Esophagus squamous epithelium (tissue), 5 donors: ENCODE data around the gene GABBR2. TPM values are rescaled to one million over a fixed set of nuclear protein-coding genes. Genes with fewer than 3 reads are reported as not detected.

Experiments used
- DNase-seq: peaks from one replicate; lab custom pipeline; 2025; lab: John Stamatoyannopoulos, UW
- H3K27ac ChIP-seq, 4 donors: fragments of 200-600 bp; sonication (generic); one replicate each; pipeline ENCODE4 v1.5.1; 2016 to 2019; ENCODE audit warnings: mild to moderate bottlenecking in 1 of 4
- H3K27me3 ChIP-seq, 4 donors: fragments of 200-600 bp; sonication (generic); 1 replicate in 3 of 4; 2 replicates in 1 of 4; pipeline versions ENCODE4 v1.5.1 to v1.6.0; 2017 to 2021; ENCODE audit warnings: antibody characterized with exemption in 1 of 4
- H3K36me3 ChIP-seq, 3 donors: fragments of 200-600 bp; sonication (generic); one replicate each; pipeline ENCODE4 v1.5.1; 2016 to 2019
- H3K4me1 ChIP-seq, 3 donors: fragments of 200-600 bp; sonication (generic); one replicate each; pipeline ENCODE4 v1.5.1; 2017 to 2019
- H3K4me3 ChIP-seq, 4 donors: fragments of 200-600 bp; sonication (generic); 1 replicate in 3 of 4; 2 replicates in 1 of 4; pipeline ENCODE4 v1.5.1; 2016 to 2019; ENCODE audit warnings: mild to moderate bottlenecking in 2 of 4, moderate library complexity in 1 of 4
- H3K9me3 ChIP-seq, 3 donors: fragments of 200-600 bp; sonication (generic); one replicate each; pipeline ENCODE4 v1.5.1; 2016 to 2019
- CTCF ChIP-seq, 6 experiments: fragments of 450-650 bp in 4 of 6; fragments of 200-600 bp in 2 of 6; sonication (generic) in 2 of 6; IDR thresholded peaks; one replicate each; pipeline ENCODE4 v1.5.1; 2016 to 2019; ENCODE audit warnings: antibody characterized with exemption in 6 of 6, mild to moderate bottlenecking in 4 of 6, moderate library complexity in 4 of 6
- POLR2A ChIP-seq, 4 donors: fragments of 450-650 bp; IDR thresholded peaks; one replicate each; pipeline ENCODE4 v1.6.1; 2017; ENCODE audit warnings: antibody characterized with exemption in 4 of 4, mild to moderate bottlenecking in 4 of 4, moderate library complexity in 3 of 4
- WGBS, 2 donors: methylation state at CpG; one replicate each; pipeline ENCODE4 v1.1.5; 2018; 5-methylcytosine and 5-hydroxymethylcytosine counted together
- intact Hi-C: fragments of 100-400 bp; cut with DNase I; formaldehyde crosslinking; loops from one replicate; pipeline ENCODE4 v1.15.0; 2022
- total RNA-seq, 4 donors: library from RNA; depleted of rRNA; stranded (reverse); fragments of >200 nt; gene quantifications; one replicate each; pipeline ENCODE4 v1.1.0, GENCODE V29; 2016
- donor health status: DM: yes; HTN: yes; CAD: no.

The GABBR2 gene
- total RNA-seq, 4 donors from 2014 or later: not detected

GRCh38 chr9:98612061-98612752 lies 96.5 kb downstream of the GABBR2 start:
- no peak overlapping the region for H3K27ac ChIP-seq

GRCh38 chr9:98611319-98611718 lies 97.4 kb downstream of the GABBR2 start:
- Histone ChIP-seq H3K27me3 (no peaks in the 10 kb centered on the region), H3K4me1 (peaks cover 0 to 3% (median 0%) of the 10 kb centered on the region in 3 donors), H3K9me3 (no peaks in the 10 kb centered on the region), H3K4me3 (no peak overlapping the region), H3K36me3 (no peaks in the 10 kb centered on the region), H3K27ac (no peak overlapping the region)
- no peak for DNase-seq
- 69 to 70% methylated on average over 1 to 2 of the region's 2 CpGs for WGBS, 2 donors
- intact Hi-C loops: no loop called here
- TF ChIP-seq POLR2A (IDR thresholded peaks at IDR 0.05) (no peak), CTCF (IDR thresholded peaks at IDR 0.05) (no peak)

More at GRCh38 chr9:98612061-98612752, 96.5 kb downstream of the GABBR2 start:
- no peak for DNase-seq
- peaks cover 0 to 2% (median 0%) of the 10 kb centered on the region in 4 donors for H3K27me3 ChIP-seq
- 45 to 75% methylated on average over 5 to 6 of the region's 6 CpGs for WGBS, 2 donors
- H3K9me3 ChIP-seq: no peaks in the 10 kb centered on the region
- no peaks in the 10 kb centered on the region for H3K36me3 ChIP-seq
- intact Hi-C loops: no loop called here
- H3K4me3 ChIP-seq: no peak overlapping the region
- TF ChIP-seq CTCF (IDR thresholded peaks at IDR 0.05) (no peak), POLR2A (IDR thresholded peaks at IDR 0.05) (no peak)
- peaks cover 0 to 3% (median 0%) of the 10 kb centered on the region in 3 donors for H3K4me1 ChIP-seq

- Histone ChIP-seq H3K9me3 (no peaks in the 10 kb centered on the region), H3K4me3 (no peak overlapping the region), H3K27ac (no peak overlapping the region), H3K4me1 (peaks cover 0 to 3% (median 0%) of the 10 kb centered on the region in 3 donors), H3K27me3 (no peaks in the 10 kb centered on the region), H3K36me3 (no peaks in the 10 kb centered on the region)
- no peak for DNase-seq
- 50 to 70% methylated on average over 5 of the region's 5 CpGs for WGBS, 2 donors
- TF ChIP-seq POLR2A (IDR thresholded peaks at IDR 0.05) (no peak), CTCF (IDR thresholded peaks at IDR 0.05) (no peak)
- intact Hi-C loops: no loop called here
These were observed 98.0 kb downstream of the GABBR2 start for GRCh38 chr9:98610711-98611110.

GRCh38 chr9:98610211-98610610 lies 98.5 kb downstream of the GABBR2 start:
- no peak for DNase-seq
- Histone ChIP-seq H3K4me1 (peaks cover 0 to 3% (median 0%) of the 10 kb centered on the region in 3 donors), H3K27ac (no peak overlapping the region), H3K9me3 (no peaks in the 10 kb centered on the region), H3K4me3 (no peak overlapping the region), H3K27me3 (no peaks in the 10 kb centered on the region), H3K36me3 (no peaks in the 10 kb centered on the region)
- no peak for TF ChIP-seq POLR2A (IDR thresholded peaks at IDR 0.05)
- no peak for TF ChIP-seq CTCF (IDR thresholded peaks at IDR 0.05)
- intact Hi-C loops: no loop called here
- 75 to 83% methylated on average over 2 of the region's 2 CpGs for WGBS, 2 donors

- TF ChIP-seq POLR2A (IDR thresholded peaks at IDR 0.05): no peak
- TF ChIP-seq CTCF (IDR thresholded peaks at IDR 0.05): no peak
- Histone ChIP-seq H3K27ac (no peak overlapping the region), H3K36me3 (no peaks in the 10 kb centered on the region), H3K4me3 (no peak overlapping the region), H3K9me3 (no peaks in the 10 kb centered on the region), H3K4me1 (peaks cover 0 to 3% (median 0%) of the 10 kb centered on the region in 3 donors), H3K27me3 (no peaks in the 10 kb centered on the region)
- WGBS, 2 donors: 60 to 63% methylated on average over 1 to 4 of the region's 6 CpGs
- intact Hi-C loops: no loop called here
- DNase-seq: no peak
These were observed 99.1 kb downstream of the GABBR2 start for GRCh38 chr9:98609646-98610045.
